ENCODE measurements around the gene POU2F2.

Gene POU2F2

GRCh38 chr19:42154471-42155323 lies 22.5 kb upstream of the POU2F2 start:
- no peak for DNase-seq (ENCODE audit: low spot score)

GRCh38 chr19:42153672-42154433 lies 21.6 kb upstream of the POU2F2 start:
- no peak for DNase-seq (ENCODE audit: low spot score)

- DNase-seq (ENCODE audit: low spot score) = no peak
Measured at GRCh38 chr19:42152910-42153671, 20.8 kb upstream of the POU2F2 start.

- no peak for DNase-seq (ENCODE audit: low spot score)
Measured at GRCh38 chr19:42151782-42152684, 19.8 kb upstream of the POU2F2 start.

GRCh38 chr19:42150911-42151361 lies 18.7 kb upstream of the POU2F2 start:
- no peak for DNase-seq (ENCODE audit: low spot score)

GRCh38 chr19:42150364-42150763 lies 18.1 kb upstream of the POU2F2 start:
- DNase-seq (ENCODE audit: low spot score) = no peak

- DNase-seq (ENCODE audit: low spot score) = no peak
Measured at GRCh38 chr19:42149447-42150202, 17.4 kb upstream of the POU2F2 start.

GRCh38 chr19:42148266-42148665 lies 16.0 kb upstream of the POU2F2 start:
- no peak for DNase-seq (ENCODE audit: low spot score)

GRCh38 chr19:42143341-42144234 lies 11.3 kb upstream of the POU2F2 start:
- no peak for DNase-seq (ENCODE audit: low spot score)

- DNase-seq (ENCODE audit: low spot score) = no peak
Measured at GRCh38 chr19:42140125-42140754, 8.0 kb upstream of the POU2F2 start.

- DNase-seq (ENCODE audit: low spot score) = no peak
Measured at GRCh38 chr19:42134535-42135070, 2.4 kb upstream of the POU2F2 start.

- DNase-seq (ENCODE audit: low spot score) = peak; percentile 84
Measured at GRCh38 chr19:42132851-42133528, 744 bp upstream of the POU2F2 start.

- DNase-seq (ENCODE audit: low spot score) = no peak
Measured at GRCh38 chr19:42131149-42132029, 857 bp downstream of the POU2F2 start.

GRCh38 chr19:42130254-42130573 lies 2.0 kb downstream of the POU2F2 start:
- no peak for DNase-seq (ENCODE audit: low spot score)

- no peak for DNase-seq (ENCODE audit: low spot score)
Measured at GRCh38 chr19:42129399-42130253, 2.6 kb downstream of the POU2F2 start.

- no peak for DNase-seq (ENCODE audit: low spot score)
Measured at GRCh38 chr19:42126574-42126973, 5.7 kb downstream of the POU2F2 start.
